H1 (cell line): ENCODE measurements around the gene DYSF. TPM values are rescaled to one million over a fixed set of nuclear protein-coding genes. Genes with fewer than 3 reads are reported as not detected.

ENCODE experiments used
- ASH2L ChIP-seq: fragments of 200-600, 300-600 bp; sonication (generic); IDR thresholded peaks from one replicate; pipeline ENCODE4 v1.7.1; 2017; ENCODE audit warnings: low read length
- CEBPB ChIP-seq: IDR thresholded peaks from 2 replicates; pipeline ENCODE4 v1.6.1; 2012; ENCODE audit warnings: low read depth, low read length
- CHD7 ChIP-seq: fragments of 300-600 bp; sonication (generic); IDR thresholded peaks from 2 replicates; pipeline ENCODE4 v1.7.1; 2012; ENCODE audit warnings: low read length, moderate library complexity, mild to moderate bottlenecking, inconsistent platforms; ENCODE audit not compliant: insufficient replicate concordance
- E2F6 ChIP-seq: IDR thresholded peaks from 2 replicates; pipeline ENCODE4 v1.6.1; 2012; ENCODE audit warnings: inconsistent platforms
- EP300 ChIP-seq, 2 experiments: IDR thresholded peaks; 1 replicate in 1 of 2; 2 replicates in 1 of 2; pipeline ENCODE4 v1.6.1; 2011 to 2012; ENCODE audit warnings: low read depth in 2 of 2, low read length in 2 of 2, mild to moderate bottlenecking in 2 of 2, borderline replicate concordance in 1 of 2, inconsistent platforms in 1 of 2, moderate library complexity in 1 of 2
- KDM1A ChIP-seq: fragments of 200-600, 300-600 bp; sonication (generic); IDR thresholded peaks from 2 replicates; pipeline ENCODE4 v1.7.1; 2016; ENCODE audit warnings: mild to moderate bottlenecking, low read length, borderline replicate concordance
- MAFK ChIP-seq: IDR thresholded peaks from 2 replicates; pipeline ENCODE4 v1.6.1; 2012; ENCODE audit warnings: low read depth, mild to moderate bottlenecking, improper control_type of control experiment, low read length
- SIRT6 ChIP-seq: IDR thresholded peaks from one replicate; pipeline ENCODE4 v1.7.1; 2012; ENCODE audit warnings: low read length, inconsistent platforms
- SRF ChIP-seq: IDR thresholded peaks from 2 replicates; pipeline ENCODE4 v1.6.1; 2011; ENCODE audit warnings: mild to moderate bottlenecking, low read depth, low read length, moderate library complexity
- TAF1 ChIP-seq: IDR thresholded peaks from 2 replicates; pipeline ENCODE4 v1.6.1; 2011; ENCODE audit warnings: mild to moderate bottlenecking, low read depth, low read length
- polyA plus RNA-seq, 7 experiments: library from polyadenylated mRNA; depleted of rRNA in 3 of 7; stranded (reverse) in 5 of 7; unstranded in 2 of 7; fragments of >200 nt in 5 of 7; fragments of 200-250 nt in 2 of 7; gene quantifications; 1 replicate in 5 of 7; 2 replicates in 1 of 7; 4 replicates in 1 of 7; pipeline versions ENCODE4 v1.2.1 to v1.2.3, GENCODE V29; 2011 to 2013; ENCODE audit warnings: missing spikeins in 2 of 7, mixed read lengths in 2 of 7
- total RNA-seq: library from RNA; stranded (reverse); fragmentation: NEBNext Ultra II Directional; extraction: Animal tissue kit (Norgen Biotek cat#: 25700); gene quantifications from 2 replicates; pipeline ENCODE4 v1.2.1, GENCODE V29; 2021
- TF ChIP-seq, protein P1 (sequence below): IDR thresholded peaks from 2 replicates; pipeline ENCODE4 v1.6.1; 2011; ENCODE audit warnings: low read length, improper control_type of control experiment

DYSF gene
- total and polyA plus RNA-seq, 2 of the 8 experiments (the other 6 are each of a cell fraction or from before 2014, with no cell fraction given): 5.8 to 7.1 TPM

GRCh38 chr2:71452565-71452964 lies 796 bp upstream of the DYSF start (continued):
- TF ChIP-seq CHD7 (no peak), SIRT6 (no peak), ASH2L (no peak), SRF (no peak), MAFK (no peak), E2F6 (no peak), KDM1A (no peak), EP300 (IDR thresholded peaks at IDR 0.05; ENCODE audit: borderline replicate concordance in 1 of 2, low read depth in 2 of 2, low read length in 2 of 2) (no peak), CEBPB (no peak), TAF1 (no peak)
- TF ChIP-seq, protein P1, sequence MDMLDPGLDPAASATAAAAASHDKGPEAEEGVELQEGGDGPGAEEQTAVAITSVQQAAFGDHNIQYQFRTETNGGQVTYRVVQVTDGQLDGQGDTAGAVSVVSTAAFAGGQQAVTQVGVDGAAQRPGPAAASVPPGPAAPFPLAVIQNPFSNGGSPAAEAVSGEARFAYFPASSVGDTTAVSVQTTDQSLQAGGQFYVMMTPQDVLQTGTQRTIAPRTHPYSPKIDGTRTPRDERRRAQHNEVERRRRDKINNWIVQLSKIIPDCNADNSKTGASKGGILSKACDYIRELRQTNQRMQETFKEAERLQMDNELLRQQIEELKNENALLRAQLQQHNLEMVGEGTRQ: no peak
